HepG2 (cell line): Measurements from ENCODE around the gene COA3. TPM values are rescaled to one million over a fixed set of nuclear protein-coding genes. Genes with fewer than 3 reads are reported as not detected.
A peak's percentile ranks its signal among the peaks of the same experiment; 100 is the strongest.

ENCODE experiments used
- ELF1 ChIP-seq: sonication (generic); formaldehyde crosslinking; IDR thresholded peaks from 2 replicates; pipeline ENCODE4 v1.4.0; 2020; ENCODE audit warnings: missing genetic modification reagents
- FOXA3 ChIP-seq: IDR thresholded peaks from 2 replicates; pipeline ENCODE4 v1.6.1; 2016; ENCODE audit warnings: missing genetic modification reagents, missing compliant biosample characterization
- REXO4 ChIP-seq: sonication (generic); formaldehyde crosslinking; IDR thresholded peaks from 2 replicates; pipeline ENCODE4 v1.8.0; 2022; ENCODE audit warnings: missing genetic modification reagents, mild to moderate bottlenecking, borderline replicate concordance
- SRF ChIP-seq: IDR thresholded peaks from 2 replicates; pipeline ENCODE4 v1.6.1; 2011; ENCODE audit warnings: mild to moderate bottlenecking, low read depth, low read length, moderate library complexity
- YEATS2 ChIP-seq: sonication (generic); formaldehyde crosslinking; IDR thresholded peaks from 2 replicates; pipeline ENCODE4 v1.4.0; 2020; ENCODE audit warnings: missing genetic modification reagents, borderline replicate concordance
- ZNF143 ChIP-seq: sonication (generic); formaldehyde crosslinking; IDR thresholded peaks from 2 replicates; pipeline ENCODE4 v1.4.0; 2020; ENCODE audit warnings: missing genetic modification reagents
- ZNF746 ChIP-seq: sonication (generic); formaldehyde crosslinking; IDR thresholded peaks from 2 replicates; pipeline ENCODE4 v1.8.0; 2022; ENCODE audit warnings: mild to moderate bottlenecking, missing genetic modification reagents
- polyA plus RNA-seq, 8 experiments: library from polyadenylated mRNA; depleted of rRNA in 3 of 8; stranded (reverse) in 7 of 8; unstranded in 1 of 8; fragments of >200 nt; fragmentation: Illumina TruSeq in 4 of 8; extraction: Trizol in 4 of 8; gene quantifications; 2 replicates each; pipeline versions ENCODE4 v1.2.1 to v1.2.3, GENCODE V29; 2011 to 2016; ENCODE audit warnings: low read depth in 4 of 8, missing spikeins in 1 of 8, mixed read lengths in 1 of 8; ENCODE audit not compliant: insufficient read depth in 1 of 8
- total RNA-seq, 5 experiments: library from RNA; depleted of rRNA; stranded (reverse); fragments of >200 nt; fragmentation: Illumina TruSeq; extraction: Trizol; gene quantifications; 2 replicates each; pipeline ENCODE4 v1.2.3, GENCODE V29; 2016; ENCODE audit warnings: low read depth in 1 of 5
- TF ChIP-seq, protein P1 (sequence below): sonication (generic); formaldehyde crosslinking; IDR thresholded peaks from 2 replicates; pipeline ENCODE4 v1.4.0; 2020; ENCODE audit warnings: missing genetic modification reagents
- TF ChIP-seq, protein P2 (sequence below): sonication (generic); formaldehyde crosslinking; IDR thresholded peaks from 2 replicates; pipeline ENCODE4 v1.5.0; 2020; ENCODE audit warnings: missing genetic modification reagents, mild to moderate bottlenecking, borderline replicate concordance
- TF ChIP-seq, protein P3 (sequence below): sonication (generic); formaldehyde crosslinking; IDR thresholded peaks from 2 replicates; pipeline ENCODE4 v1.4.0; 2020; ENCODE audit warnings: low read depth, mild to moderate bottlenecking, missing genetic modification reagents
- TF ChIP-seq, protein P4 (sequence below): sonication (generic); formaldehyde crosslinking; IDR thresholded peaks from 2 replicates; pipeline ENCODE4 v1.9.0; 2021; ENCODE audit warnings: mild to moderate bottlenecking, missing genetic modification reagents

COA3 gene
- total and polyA plus RNA-seq, 2 of the 13 experiments (the other 11 are each of a cell fraction or from before 2014, with no cell fraction given): 133 to 202 TPM

DNA sequence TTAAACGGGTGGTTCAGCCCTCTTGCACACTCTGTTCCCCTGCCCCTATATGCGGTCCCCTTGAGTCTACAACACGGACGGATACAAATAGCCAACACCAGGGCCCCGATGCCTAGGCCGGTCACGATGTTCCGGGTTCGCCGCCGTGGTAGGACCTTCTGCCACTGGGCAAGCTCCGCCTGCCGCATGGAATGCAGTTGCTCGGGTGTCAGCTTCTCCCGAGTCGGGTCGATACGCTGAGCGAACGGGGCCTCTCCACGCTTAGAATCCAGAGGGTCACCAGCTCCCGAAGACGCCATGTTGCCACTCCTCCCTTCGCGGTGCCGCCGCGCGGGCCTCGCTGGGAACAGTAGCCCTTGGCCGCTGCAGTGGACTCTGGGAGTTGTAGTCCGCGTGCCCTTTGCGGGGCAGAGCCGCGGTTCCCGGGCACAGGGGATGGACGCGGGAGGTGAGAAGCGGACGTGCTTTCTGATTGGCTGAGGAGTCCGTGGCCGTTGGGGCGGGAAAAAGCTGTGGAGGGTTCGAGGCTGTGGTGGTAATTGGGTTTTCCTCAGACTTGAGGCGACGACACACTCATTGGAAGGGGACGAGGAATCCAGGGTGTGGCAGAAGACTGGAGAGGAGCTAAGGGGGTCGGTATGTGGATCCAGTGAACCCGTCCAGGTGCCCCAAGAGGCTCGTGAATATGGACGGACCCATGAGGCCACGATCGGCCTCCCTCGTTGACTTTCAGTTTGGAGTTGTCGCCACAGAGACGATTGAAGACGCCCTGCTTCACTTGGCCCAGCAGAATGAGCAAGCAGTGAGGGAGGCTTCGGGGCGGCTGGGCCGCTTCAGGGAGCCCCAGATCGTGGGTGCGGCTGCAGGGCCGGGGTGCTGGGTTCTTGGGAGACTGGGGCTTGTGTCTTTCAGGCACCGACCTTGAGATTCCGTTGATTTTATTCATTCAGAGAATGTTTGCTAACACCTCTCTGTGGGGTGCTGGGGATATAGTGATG lies at the start of gene COA3, which contains the start of gene CNTD1 (continued):
- TF ChIP-seq, protein P1, sequence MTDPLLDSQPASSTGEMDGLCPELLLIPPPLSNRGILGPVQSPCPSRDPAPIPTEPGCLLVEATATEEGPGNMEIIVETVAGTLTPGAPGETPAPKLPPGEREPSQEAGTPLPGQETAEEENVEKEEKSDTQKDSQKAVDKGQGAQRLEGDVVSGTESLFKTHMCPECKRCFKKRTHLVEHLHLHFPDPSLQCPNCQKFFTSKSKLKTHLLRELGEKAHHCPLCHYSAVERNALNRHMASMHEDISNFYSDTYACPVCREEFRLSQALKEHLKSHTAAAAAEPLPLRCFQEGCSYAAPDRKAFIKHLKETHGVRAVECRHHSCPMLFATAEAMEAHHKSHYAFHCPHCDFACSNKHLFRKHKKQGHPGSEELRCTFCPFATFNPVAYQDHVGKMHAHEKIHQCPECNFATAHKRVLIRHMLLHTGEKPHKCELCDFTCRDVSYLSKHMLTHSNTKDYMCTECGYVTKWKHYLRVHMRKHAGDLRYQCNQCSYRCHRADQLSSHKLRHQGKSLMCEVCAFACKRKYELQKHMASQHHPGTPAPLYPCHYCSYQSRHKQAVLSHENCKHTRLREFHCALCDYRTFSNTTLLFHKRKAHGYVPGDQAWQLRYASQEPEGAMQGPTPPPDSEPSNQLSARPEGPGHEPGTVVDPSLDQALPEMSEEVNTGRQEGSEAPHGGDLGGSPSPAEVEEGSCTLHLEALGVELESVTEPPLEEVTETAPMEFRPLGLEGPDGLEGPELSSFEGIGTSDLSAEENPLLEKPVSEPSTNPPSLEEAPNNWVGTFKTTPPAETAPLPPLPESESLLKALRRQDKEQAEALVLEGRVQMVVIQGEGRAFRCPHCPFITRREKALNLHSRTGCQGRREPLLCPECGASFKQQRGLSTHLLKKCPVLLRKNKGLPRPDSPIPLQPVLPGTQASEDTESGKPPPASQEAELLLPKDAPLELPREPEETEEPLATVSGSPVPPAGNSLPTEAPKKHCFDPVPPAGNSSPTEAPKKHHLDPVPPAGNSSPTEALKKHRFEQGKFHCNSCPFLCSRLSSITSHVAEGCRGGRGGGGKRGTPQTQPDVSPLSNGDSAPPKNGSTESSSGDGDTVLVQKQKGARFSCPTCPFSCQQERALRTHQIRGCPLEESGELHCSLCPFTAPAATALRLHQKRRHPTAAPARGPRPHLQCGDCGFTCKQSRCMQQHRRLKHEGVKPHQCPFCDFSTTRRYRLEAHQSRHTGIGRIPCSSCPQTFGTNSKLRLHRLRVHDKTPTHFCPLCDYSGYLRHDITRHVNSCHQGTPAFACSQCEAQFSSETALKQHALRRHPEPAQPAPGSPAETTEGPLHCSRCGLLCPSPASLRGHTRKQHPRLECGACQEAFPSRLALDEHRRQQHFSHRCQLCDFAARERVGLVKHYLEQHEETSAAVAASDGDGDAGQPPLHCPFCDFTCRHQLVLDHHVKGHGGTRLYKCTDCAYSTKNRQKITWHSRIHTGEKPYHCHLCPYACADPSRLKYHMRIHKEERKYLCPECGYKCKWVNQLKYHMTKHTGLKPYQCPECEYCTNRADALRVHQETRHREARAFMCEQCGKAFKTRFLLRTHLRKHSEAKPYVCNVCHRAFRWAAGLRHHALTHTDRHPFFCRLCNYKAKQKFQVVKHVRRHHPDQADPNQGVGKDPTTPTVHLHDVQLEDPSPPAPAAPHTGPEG (CRISPR knock-in tag): no peak
- TF ChIP-seq REXO4 (CRISPR knock-in tag) (0 out of 2 replicates have a peak, but pooled peaks have one; percentile 69), ELF1 (CRISPR knock-in tag) (peak; percentile 88), FOXA3 (peak; percentile 65; the same call in 1 of the 2 replicates), SRF (peak; percentile 44; the same call in 1 of the 2 replicates), YEATS2 (CRISPR knock-in tag) (peak; percentile 88; the same call in 1 of the 2 replicates), ZNF143 (CRISPR knock-in tag) (peak; percentile 100), ZNF746 (CRISPR knock-in tag) (no peak)
- TF ChIP-seq, protein P2, sequence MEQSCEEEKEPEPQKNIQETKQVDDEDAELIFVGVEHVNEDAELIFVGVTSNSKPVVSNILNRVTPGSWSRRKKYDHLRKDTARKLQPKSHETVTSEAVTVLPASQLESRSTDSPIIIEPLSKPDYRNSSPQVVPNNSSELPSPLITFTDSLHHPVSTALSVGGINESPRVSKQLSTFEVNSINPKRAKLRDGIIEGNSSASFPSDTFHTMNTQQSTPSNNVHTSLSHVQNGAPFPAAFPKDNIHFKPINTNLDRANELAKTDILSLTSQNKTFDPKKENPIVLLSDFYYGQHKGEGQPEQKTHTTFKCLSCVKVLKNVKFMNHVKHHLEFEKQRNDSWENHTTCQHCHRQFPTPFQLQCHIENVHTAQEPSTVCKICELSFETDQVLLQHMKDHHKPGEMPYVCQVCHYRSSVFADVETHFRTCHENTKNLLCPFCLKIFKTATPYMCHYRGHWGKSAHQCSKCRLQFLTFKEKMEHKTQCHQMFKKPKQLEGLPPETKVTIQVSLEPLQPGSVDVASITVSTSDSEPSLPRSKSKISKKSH: peak; percentile 93
- TF ChIP-seq, protein P3, sequence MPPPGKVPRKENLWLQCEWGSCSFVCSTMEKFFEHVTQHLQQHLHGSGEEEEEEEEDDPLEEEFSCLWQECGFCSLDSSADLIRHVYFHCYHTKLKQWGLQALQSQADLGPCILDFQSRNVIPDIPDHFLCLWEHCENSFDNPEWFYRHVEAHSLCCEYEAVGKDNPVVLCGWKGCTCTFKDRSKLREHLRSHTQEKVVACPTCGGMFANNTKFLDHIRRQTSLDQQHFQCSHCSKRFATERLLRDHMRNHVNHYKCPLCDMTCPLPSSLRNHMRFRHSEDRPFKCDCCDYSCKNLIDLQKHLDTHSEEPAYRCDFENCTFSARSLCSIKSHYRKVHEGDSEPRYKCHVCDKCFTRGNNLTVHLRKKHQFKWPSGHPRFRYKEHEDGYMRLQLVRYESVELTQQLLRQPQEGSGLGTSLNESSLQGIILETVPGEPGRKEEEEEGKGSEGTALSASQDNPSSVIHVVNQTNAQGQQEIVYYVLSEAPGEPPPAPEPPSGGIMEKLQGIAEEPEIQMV (CRISPR knock-in tag): peak; percentile 92
- TF ChIP-seq, protein P4, sequence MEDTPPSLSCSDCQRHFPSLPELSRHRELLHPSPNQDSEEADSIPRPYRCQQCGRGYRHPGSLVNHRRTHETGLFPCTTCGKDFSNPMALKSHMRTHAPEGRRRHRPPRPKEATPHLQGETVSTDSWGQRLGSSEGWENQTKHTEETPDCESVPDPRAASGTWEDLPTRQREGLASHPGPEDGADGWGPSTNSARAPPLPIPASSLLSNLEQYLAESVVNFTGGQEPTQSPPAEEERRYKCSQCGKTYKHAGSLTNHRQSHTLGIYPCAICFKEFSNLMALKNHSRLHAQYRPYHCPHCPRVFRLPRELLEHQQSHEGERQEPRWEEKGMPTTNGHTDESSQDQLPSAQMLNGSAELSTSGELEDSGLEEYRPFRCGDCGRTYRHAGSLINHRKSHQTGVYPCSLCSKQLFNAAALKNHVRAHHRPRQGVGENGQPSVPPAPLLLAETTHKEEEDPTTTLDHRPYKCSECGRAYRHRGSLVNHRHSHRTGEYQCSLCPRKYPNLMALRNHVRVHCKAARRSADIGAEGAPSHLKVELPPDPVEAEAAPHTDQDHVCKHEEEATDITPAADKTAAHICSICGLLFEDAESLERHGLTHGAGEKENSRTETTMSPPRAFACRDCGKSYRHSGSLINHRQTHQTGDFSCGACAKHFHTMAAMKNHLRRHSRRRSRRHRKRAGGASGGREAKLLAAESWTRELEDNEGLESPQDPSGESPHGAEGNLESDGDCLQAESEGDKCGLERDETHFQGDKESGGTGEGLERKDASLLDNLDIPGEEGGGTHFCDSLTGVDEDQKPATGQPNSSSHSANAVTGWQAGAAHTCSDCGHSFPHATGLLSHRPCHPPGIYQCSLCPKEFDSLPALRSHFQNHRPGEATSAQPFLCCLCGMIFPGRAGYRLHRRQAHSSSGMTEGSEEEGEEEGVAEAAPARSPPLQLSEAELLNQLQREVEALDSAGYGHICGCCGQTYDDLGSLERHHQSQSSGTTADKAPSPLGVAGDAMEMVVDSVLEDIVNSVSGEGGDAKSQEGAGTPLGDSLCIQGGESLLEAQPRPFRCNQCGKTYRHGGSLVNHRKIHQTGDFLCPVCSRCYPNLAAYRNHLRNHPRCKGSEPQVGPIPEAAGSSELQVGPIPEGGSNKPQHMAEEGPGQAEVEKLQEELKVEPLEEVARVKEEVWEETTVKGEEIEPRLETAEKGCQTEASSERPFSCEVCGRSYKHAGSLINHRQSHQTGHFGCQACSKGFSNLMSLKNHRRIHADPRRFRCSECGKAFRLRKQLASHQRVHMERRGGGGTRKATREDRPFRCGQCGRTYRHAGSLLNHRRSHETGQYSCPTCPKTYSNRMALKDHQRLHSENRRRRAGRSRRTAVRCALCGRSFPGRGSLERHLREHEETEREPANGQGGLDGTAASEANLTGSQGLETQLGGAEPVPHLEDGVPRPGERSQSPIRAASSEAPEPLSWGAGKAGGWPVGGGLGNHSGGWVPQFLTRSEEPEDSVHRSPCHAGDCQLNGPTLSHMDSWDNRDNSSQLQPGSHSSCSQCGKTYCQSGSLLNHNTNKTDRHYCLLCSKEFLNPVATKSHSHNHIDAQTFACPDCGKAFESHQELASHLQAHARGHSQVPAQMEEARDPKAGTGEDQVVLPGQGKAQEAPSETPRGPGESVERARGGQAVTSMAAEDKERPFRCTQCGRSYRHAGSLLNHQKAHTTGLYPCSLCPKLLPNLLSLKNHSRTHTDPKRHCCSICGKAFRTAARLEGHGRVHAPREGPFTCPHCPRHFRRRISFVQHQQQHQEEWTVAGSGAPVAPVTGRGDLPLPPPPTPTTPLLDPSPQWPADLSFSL (CRISPR knock-in tag): no peak
